Measurements from ENCODE around the gene BACH2. TPM values are rescaled to one million over a fixed set of nuclear protein-coding genes. Genes with fewer than 3 reads are reported as not detected.

Gene BACH2
- total and polyA plus RNA-seq, 2 experiments from 2014 or later, result 1.6 to 5.7 TPM

DNA sequence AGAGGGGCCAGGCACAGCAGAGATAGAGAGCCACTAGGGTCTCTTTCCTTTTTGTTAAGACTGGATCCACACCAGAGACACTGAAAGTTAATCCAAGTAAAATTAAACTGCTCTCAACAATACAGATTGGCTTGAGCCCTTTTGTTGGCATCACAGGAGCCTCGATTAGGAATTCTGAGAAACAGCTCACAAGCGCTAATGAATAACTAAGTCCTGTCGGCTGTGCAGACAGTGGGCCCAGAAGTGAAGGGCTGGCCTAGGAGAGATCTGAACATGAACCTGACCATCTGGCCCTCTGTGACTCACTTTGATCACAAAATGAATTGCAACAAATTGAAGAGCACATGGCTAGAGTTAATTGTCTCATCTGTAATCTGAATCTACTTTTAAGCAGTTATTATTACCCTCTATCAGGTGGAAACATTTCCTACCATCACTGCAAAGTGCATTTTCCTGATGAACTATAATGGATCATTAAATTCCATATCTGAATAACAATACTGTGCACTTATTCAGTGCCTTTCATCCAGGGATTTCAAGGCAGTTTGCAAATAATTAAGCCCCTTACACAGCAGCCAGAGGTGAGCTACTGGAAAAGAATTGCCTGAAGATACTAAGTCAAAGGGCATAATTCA, 3.2 kb downstream of the BACH2 start:
- Histone ChIP-seq H3F3A (replicated peaks; ENCODE audit: low read depth) (peaks cover 6% of the 10 kb centered on the region; the same call in 1 of the 2 replicates), H3K4me1 (ENCODE audit: insufficient read depth) (peaks cover 32% of the 10 kb centered on the region), H3K36me3 (ENCODE audit: insufficient read depth) (no peaks in the 10 kb centered on the region), H4K20me1 (replicated peaks; ENCODE audit: insufficient read depth) (peaks cover 12% of the 10 kb centered on the region), H3K9me2 (ENCODE audit: insufficient read depth) (no peaks in the 10 kb centered on the region), H3K4me2 (no peak overlapping the region), H3K4me3 (no peak overlapping the region), H3K79me2 (replicated peaks; ENCODE audit: insufficient read depth) (peaks cover 9% of the 10 kb centered on the region), H2AFZ (no peak overlapping the region), H3K27me3 (ENCODE audit: insufficient read depth) (peaks cover 46% of the 10 kb centered on the region), H3K27ac (ENCODE audit: low read depth) (no peak overlapping the region)
- peaks cover 25% of the 10 kb centered on the region for H3K4me1 Mint-ChIP-seq
- DNase-seq (ENCODE audit: low spot score) (no peak), ATAC-seq (no peak)
- peaks cover 38% of the 10 kb centered on the region for H3K27me3 Mint-ChIP-seq (ENCODE audit: insufficient read depth, low read depth, poor library complexity)
- H3K9me3 Mint-ChIP-seq, result no peaks in the 10 kb centered on the region
- TF ChIP-seq ZNF331 (CRISPR knock-in tag; IDR thresholded peaks at IDR 0.05; ENCODE audit: low read depth) (no peak), POLR2AphosphoS5 (IDR thresholded peaks at IDR 0.05; ENCODE audit: low read depth) (no peak), ZNF114 (CRISPR knock-in tag; IDR thresholded peaks at IDR 0.05) (no peak), EZH2 (IDR thresholded peaks at IDR 0.05; ENCODE audit: low read depth, unreplicated experiment) (no peak)
- no peaks in the 10 kb centered on the region; the same call in 2 of the 3 replicates for H3K36me3 Mint-ChIP-seq (ENCODE audit: low read depth)
- H3K27ac Mint-ChIP-seq, result no peak overlapping the region
- H3K4me3 Mint-ChIP-seq, result no peak overlapping the region

DNA sequence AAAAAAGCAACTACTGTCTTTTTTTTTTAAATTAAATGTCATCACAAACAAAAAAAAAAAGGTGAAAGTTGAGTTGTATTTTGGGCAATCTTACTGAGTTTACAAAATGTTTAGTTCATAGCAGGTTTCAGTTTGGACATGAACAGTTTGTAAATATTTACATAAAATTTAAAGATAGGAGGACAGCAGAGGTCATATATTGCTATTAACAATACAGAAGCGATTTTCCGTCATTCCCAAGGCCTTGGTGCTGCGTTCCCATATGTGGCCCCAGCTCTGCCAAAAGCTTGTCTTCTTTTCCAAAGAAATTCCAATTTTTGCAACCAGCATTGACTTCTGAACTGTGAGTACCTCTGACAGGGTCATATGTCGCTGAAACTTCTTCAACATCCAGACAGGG, 5.1 kb downstream of the BACH2 start:
- Mint-ChIP-seq H3K4me1 (peaks cover 34% of the 10 kb centered on the region), H3K9me3 (no peaks in the 10 kb centered on the region)

More for the DNA sequence above, 5.1 kb downstream of the BACH2 start:
- Mint-ChIP-seq H3K27me3 (ENCODE audit: insufficient read depth, low read depth, poor library complexity) (peaks cover 29% of the 10 kb centered on the region), H3K4me3 (no peak overlapping the region), H3K36me3 (ENCODE audit: low read depth) (no peaks in the 10 kb centered on the region; the same call in 2 of the 3 replicates), H3K27ac (no peak overlapping the region)
- Histone ChIP-seq H3K36me3 (ENCODE audit: insufficient read depth) (no peaks in the 10 kb centered on the region), H3F3A (replicated peaks; ENCODE audit: low read depth) (no peaks in the 10 kb centered on the region), H2AFZ (no peak overlapping the region), H3K4me1 (ENCODE audit: insufficient read depth) (peaks cover 33% of the 10 kb centered on the region), H3K27me3 (ENCODE audit: insufficient read depth) (peaks cover 38% of the 10 kb centered on the region), H3K9me2 (ENCODE audit: insufficient read depth) (no peaks in the 10 kb centered on the region), H3K27ac (ENCODE audit: low read depth) (no peak overlapping the region), H3K79me2 (replicated peaks; ENCODE audit: insufficient read depth) (peaks cover 9% of the 10 kb centered on the region), H3K4me3 (no peak overlapping the region), H3K4me2 (no peak overlapping the region), H4K20me1 (replicated peaks; ENCODE audit: insufficient read depth) (peaks cover 12% of the 10 kb centered on the region)
- TF ChIP-seq NANOG (IDR thresholded peaks at IDR 0.05; ENCODE audit: borderline replicate concordance) (no peak), POLR2AphosphoS5 (IDR thresholded peaks at IDR 0.05; ENCODE audit: low read depth) (no peak), STAT1 (IDR thresholded peaks at IDR 0.05; ENCODE audit: unreplicated experiment) (no peak), EZH2phosphoT487 (IDR thresholded peaks at IDR 0.05; ENCODE audit: unreplicated experiment) (no peak), EZH2 (IDR thresholded peaks at IDR 0.05; ENCODE audit: low read depth, unreplicated experiment) (no peak), REST (IDR thresholded peaks at IDR 0.05; ENCODE audit: unreplicated experiment) (no peak), ETS1 (IDR thresholded peaks at IDR 0.05) (no peak), ZNF114 (CRISPR knock-in tag; IDR thresholded peaks at IDR 0.05) (no peak)
- ATAC-seq, result no peak
- DNase-seq (ENCODE audit: low spot score), result no peak

Data from GM23338 (cell line).